SJSA1 (cell line): ENCODE data around the gene YJEFN3. TPM values are rescaled to one million over a fixed set of nuclear protein-coding genes. Genes with fewer than 3 reads are reported as not detected.

Experiments used
- DNase-seq, 2 experiments: peaks; one replicate each; pipeline ENCODE4 v3.0.0-alpha.2; 2015 to 2020; ENCODE audit warnings: low spot score in 2 of 2, low read depth in 1 of 2
- H3K27ac ChIP-seq: fragments of 250-450 bp; sonication (Bioruptor Pico); 2 replicates; pipeline ENCODE4 v1.5.1; 2020; ENCODE audit warnings: mild to moderate bottlenecking, moderate library complexity
- H3K27me3 ChIP-seq: fragments of 250-450 bp; sonication (Bioruptor Pico); replicated peaks from 2 replicates; pipeline ENCODE4 v1.5.1; 2020; ENCODE audit warnings: mild to moderate bottlenecking, moderate library complexity
- H3K36me3 ChIP-seq: fragments of 250-450 bp; sonication (Bioruptor Pico); 2 replicates; pipeline ENCODE4 v1.5.1; 2020; ENCODE audit warnings: mild to moderate bottlenecking
- H3K4me1 ChIP-seq: fragments of 250-450 bp; sonication (Bioruptor Pico); replicated peaks from 2 replicates; pipeline ENCODE4 v1.6.1; 2021; ENCODE audit warnings: mild to moderate bottlenecking
- H3K4me3 ChIP-seq: fragments of 250-450 bp; sonication (Bioruptor Pico); 2 replicates; pipeline ENCODE4 v1.5.1; 2020; ENCODE audit warnings: mild to moderate bottlenecking
- H3K9me3 ChIP-seq: fragments of 250-450 bp; sonication (Bioruptor Pico); replicated peaks from 2 replicates; pipeline ENCODE4 v1.5.1; 2020; ENCODE audit warnings: mild to moderate bottlenecking
- total RNA-seq: library from RNA; depleted of rRNA; stranded (reverse); fragments of >200 nt; shearing (Covaris generic); gene quantifications from 2 replicates; pipeline ENCODE4 v1.2.3, GENCODE V29; 2014

YJEFN3 gene
- total RNA-seq, 1 experiment from 2014 or later = 1.8 TPM

DNA sequence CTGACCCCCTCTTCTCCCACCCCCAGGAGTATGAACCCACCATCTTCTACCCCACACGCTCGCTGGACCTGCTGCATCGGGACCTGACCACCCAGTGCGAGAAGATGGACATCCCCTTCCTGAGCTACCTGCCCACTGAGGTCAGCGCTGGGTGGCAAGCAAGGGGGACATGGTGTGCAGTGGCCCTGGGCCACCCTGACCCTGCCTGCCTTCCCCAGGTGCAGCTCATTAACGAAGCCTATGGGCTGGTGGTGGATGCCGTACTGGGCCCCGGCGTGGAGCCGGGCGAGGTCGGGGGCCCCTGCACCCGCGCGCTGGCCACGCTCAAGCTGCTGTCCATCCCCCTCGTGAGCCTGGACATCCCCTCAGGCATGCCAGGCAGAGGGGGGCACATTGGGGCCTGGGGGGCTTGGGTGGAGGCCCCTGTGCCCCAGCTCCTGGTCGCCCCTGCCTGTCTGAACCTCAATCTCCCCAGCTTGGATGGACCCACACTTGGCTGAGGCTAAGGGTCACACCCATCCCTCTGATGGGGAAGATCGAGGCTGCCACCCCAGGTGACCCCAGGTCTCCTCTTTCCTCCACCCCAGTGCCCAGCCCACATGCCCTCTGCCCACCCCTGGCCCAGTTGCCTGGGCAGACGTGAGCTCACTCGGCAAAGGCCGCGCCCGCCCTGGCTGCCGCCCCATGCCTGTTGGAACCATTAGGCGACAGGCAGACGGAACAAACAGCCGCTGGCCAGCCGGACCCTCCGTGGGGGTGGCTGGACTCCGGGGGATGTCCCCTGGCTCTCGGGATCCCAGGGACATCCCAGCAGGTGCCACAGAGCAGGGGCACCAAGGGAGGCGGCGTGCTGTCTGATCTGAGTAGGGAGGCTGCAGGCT is 6.8 kb downstream of the YJEFN3 start:
- no peak overlapping the region for H3K4me3 ChIP-seq
- no peaks in the 10 kb centered on the region for H3K9me3 ChIP-seq
- peaks cover 9% of the 10 kb centered on the region for H3K4me1 ChIP-seq
- H3K36me3 ChIP-seq = peaks cover 5% of the 10 kb centered on the region; the same call in 1 of the 2 replicates
- H3K27me3 ChIP-seq = no peaks in the 10 kb centered on the region; the same call in 1 of the 2 replicates
- no peak overlapping the region for H3K27ac ChIP-seq
- no peak for DNase-seq

DNA sequence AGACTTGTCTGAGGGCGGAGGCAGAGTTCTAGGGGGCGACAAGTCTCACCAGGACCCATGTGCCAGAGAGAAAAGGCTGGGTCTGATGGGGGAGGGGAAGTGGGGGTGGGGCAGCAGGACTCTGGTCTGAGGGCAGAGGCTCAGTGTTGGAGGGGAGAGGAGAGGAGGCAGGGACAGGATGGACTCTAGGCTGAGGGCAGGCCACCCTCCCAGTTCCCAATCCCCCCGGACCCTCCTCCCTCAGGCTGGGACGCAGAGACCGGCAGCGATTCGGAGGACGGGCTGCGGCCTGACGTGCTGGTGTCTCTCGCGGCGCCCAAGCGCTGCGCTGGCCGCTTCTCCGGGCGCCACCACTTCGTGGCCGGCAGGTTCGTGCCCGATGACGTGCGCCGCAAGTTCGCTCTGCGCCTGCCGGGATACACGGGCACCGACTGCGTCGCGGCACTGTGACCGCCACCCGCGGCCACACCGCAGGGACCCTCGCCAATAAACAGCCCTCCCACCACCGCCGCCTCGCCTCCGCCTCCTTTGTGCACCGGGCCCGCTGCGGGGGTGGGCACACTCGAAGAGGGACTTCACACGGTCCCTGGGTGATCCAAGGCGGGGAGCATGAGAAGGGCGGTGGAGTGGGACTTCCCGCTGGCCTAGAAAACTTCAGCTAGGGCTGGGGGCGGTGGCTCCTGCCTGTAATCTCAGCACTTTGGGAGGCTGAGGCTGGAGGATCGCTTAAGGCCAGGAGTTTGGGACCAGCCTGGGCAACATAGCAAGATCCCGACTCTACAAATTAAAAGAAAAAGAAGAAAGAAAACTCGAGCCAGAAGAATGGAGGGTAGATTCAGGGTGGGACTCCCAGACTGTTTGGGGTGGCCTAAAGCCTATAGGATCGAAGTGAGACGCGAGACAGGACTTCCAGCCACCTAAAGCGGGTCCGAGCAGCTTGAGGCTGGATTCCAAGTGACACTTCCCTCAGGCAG is 8.7 kb downstream of the YJEFN3 start:
- Histone ChIP-seq H3K27me3 (no peaks in the 10 kb centered on the region; the same call in 1 of the 2 replicates), H3K36me3 (no peaks in the 10 kb centered on the region), H3K4me3 (no peak overlapping the region), H3K9me3 (no peaks in the 10 kb centered on the region; the same call in 1 of the 2 replicates), H3K27ac (no peak overlapping the region), H3K4me1 (peaks cover 4% of the 10 kb centered on the region)
- DNase-seq = no peak

DNA sequence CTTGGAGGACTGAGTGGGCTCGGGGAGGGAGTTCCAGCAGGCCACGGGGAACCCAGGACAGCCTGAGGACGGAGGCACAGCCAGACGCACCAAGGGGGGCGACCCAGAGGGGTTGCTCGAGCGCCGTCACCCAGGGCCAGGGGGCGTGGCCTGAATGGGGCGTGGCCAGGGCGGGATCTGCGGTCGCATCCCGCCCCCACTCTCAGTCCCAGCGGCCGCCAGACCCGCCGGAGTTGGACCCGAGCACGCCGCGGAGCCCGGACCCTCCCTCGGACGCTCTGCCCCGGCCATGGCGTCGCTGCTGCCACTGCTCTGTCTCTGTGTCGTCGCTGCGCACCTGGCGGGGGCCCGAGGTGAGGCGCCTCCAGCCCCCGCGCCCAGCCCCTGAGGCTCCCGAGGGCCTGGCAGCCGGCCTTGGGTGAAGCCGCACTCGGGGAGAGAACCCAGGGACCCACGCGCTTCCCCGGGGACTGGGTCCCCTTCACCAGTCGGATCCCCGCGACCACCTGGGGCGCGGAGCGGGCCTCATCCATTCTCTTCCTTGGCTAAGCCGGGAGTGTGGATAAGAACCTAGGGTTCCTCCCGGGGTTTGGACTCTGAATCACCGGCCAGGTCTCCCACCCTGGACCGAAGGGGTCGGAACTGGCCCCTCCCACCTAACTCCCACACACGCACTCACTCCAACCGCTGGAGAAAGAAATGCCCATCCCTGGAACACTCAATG is 9.5 kb downstream of the YJEFN3 start, which contains the start of gene CILP2:
TSS of gene CILP2 (plus strand) at position 205 of the 724 bp plus-strand sequence. CDS start at position 290, 85 bp downstream.
- Histone ChIP-seq H3K27ac (no peak within 1 kb of the TSS), H3K36me3 (no peaks in the 10 kb centered on the region), H3K4me3 (no peak within 1 kb of the TSS), H3K9me3 (no peaks in the 10 kb centered on the region; the same call in 1 of the 2 replicates), H3K27me3 (no peaks in the 10 kb centered on the region; the same call in 1 of the 2 replicates), H3K4me1 (peaks cover 3% of the 10 kb centered on the region; the same call in 1 of the 2 replicates)
- DNase-seq = no peak

DNA sequence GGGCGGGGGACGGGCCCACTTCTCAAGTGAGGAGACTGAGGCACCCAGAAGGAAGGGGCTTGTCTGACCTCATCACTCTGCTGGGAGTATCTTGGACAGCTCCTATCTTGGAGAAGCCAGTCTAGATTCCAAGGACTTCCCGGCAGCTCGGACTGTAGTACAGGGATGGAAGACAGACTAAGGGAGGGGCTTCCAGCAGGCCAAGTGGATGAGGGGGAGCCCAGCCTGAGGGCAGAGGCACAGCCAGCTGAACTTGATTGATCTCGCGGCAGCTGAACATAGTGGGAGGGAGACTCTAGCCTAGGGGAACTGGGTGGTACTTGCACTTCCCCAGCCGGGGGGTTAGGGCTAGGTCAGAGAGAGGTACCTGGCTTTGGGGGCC is 10.1 kb downstream of the YJEFN3 start:
- H3K36me3 ChIP-seq = no peaks in the 10 kb centered on the region
- peaks cover 3% of the 10 kb centered on the region; the same call in 1 of the 2 replicates for H3K4me1 ChIP-seq
- no peak for DNase-seq
- no peaks in the 10 kb centered on the region; the same call in 1 of the 2 replicates for H3K9me3 ChIP-seq
- H3K27ac ChIP-seq = no peak overlapping the region
- H3K27me3 ChIP-seq = no peaks in the 10 kb centered on the region; the same call in 1 of the 2 replicates
- H3K4me3 ChIP-seq = no peak overlapping the region

DNA sequence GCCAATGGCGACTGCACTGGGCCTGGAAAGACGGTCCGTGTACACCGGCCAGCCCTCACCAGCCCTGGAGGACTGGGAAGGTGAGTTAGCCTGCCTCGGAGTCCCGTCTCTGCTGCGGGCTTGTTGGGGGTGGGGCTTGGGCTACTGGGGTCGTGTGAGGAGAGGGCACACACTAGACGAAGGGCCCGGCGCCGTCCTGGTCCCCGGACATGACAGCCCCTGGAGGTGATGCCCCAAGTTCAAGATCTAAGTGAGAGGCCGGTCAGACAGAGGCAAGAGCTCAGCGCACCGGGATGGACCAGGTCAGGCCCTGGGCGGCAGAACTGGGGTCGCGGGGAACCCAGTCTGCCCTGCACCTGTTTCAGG is 11.0 kb downstream of the YJEFN3 start:
- DNase-seq = no peak
- Histone ChIP-seq H3K36me3 (no peaks in the 10 kb centered on the region), H3K9me3 (no peaks in the 10 kb centered on the region; the same call in 1 of the 2 replicates), H3K4me3 (no peak overlapping the region), H3K27me3 (no peaks in the 10 kb centered on the region; the same call in 1 of the 2 replicates), H3K27ac (no peak overlapping the region), H3K4me1 (peaks cover 3% of the 10 kb centered on the region; the same call in 1 of the 2 replicates)

DNA sequence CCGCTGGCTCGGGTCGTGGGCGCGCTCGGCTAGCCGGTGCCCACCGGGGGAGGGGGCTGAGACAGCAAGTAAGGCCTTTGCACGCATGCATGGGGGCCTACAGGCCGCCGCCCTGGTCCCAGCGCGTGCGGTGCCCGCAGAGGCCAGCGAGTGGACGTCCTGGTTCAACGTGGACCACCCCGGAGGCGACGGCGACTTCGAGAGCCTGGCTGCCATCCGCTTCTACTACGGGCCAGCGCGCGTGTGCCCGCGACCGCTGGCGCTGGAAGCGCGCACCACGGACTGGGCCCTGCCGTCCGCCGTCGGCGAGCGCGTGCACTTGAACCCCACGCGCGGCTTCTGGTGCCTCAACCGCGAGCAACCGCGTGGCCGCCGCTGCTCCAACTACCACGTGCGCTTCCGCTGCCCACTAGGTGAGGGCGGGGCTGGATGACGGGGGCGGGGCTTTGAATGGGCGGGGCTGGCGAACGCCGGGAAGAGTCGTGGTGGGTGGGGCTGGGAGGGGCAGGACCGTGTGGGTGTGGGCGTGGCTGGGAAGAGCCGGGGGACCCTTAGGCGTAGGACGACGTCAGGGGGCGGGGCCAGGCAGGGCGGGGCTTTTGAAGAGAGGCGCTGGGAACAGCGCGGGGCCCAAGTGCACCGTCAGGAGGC is 11.5 kb downstream of the YJEFN3 start:
- no peak for DNase-seq
- H3K27ac ChIP-seq = no peak overlapping the region
- H3K9me3 ChIP-seq = no peaks in the 10 kb centered on the region; the same call in 1 of the 2 replicates
- H3K27me3 ChIP-seq = no peaks in the 10 kb centered on the region; the same call in 1 of the 2 replicates
- no peaks in the 10 kb centered on the region for H3K36me3 ChIP-seq
- H3K4me3 ChIP-seq = no peak overlapping the region
- H3K4me1 ChIP-seq = peaks cover 3% of the 10 kb centered on the region; the same call in 1 of the 2 replicates

DNA sequence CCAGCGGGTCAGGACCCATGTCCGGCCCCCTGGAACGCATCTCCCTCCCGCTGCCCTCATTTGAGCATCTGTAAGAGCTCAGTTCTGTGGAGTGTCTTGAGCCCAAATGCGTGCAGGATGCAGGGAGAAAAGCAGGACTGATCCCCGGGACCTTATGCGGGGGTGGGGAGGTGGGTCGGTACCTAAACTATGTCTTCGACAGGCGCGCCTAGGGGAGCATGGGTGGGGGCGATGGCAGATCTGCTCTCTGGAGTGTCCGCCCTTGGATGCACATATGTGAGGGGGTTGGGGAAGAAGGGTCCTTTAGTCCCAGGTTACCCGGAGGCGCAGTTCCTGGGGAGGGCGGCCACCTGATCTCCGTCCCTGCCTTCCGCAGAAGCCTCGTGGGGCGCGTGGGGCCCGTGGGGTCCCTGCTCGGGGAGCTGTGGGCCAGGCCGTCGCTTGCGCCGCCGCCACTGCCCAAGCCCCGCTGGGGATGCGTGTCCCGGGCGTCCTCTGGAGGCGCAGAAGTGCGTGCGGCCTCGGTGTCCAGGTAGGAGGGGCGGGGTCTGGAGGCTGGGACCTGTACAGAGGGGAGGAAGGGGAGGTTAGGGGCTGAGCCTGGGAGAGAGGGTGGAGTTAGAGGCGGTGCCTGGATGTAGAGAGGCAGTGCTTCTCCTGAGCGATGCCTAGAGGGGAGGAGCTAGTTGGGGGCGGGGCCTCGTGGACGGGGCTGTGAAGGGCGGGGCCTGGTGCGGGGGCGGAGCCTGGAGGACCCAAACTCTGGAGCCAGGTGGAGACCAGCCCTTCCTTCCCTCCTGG is 12.2 kb downstream of the YJEFN3 start:
- Histone ChIP-seq H3K36me3 (no peaks in the 10 kb centered on the region), H3K4me3 (no peak overlapping the region), H3K27me3 (no peaks in the 10 kb centered on the region; the same call in 1 of the 2 replicates), H3K27ac (no peak overlapping the region), H3K9me3 (no peaks in the 10 kb centered on the region; the same call in 1 of the 2 replicates), H3K4me1 (peaks cover 3% of the 10 kb centered on the region; the same call in 1 of the 2 replicates)
- no peak for DNase-seq

DNA sequence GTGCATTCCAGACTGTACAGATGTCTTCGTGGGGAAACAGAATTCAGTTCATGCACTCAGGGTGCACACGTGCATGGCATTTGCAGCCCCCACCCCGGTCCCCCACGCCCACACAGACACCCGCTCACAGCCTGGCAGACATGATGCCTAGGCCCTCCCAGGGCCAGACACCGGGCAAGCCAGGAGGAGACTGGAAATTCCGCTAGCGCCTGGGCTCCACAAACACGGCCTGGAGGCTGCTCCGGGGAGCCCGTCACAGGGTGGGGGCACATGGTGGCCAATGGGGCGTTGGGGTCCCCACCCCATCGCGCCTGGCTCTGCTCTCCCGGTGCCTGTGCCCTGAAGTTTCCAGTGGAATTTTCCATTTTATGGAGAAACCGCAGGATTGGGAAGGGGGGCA is 12.9 kb downstream of the YJEFN3 start:
- H3K36me3 ChIP-seq = no peaks in the 10 kb centered on the region
- no peak overlapping the region for H3K27ac ChIP-seq
- H3K4me3 ChIP-seq = no peak overlapping the region
- no peak for DNase-seq
- H3K27me3 ChIP-seq = no peaks in the 10 kb centered on the region; the same call in 1 of the 2 replicates
- H3K4me1 ChIP-seq = peaks cover 3% of the 10 kb centered on the region; the same call in 1 of the 2 replicates
- H3K9me3 ChIP-seq = no peaks in the 10 kb centered on the region; the same call in 1 of the 2 replicates

DNA sequence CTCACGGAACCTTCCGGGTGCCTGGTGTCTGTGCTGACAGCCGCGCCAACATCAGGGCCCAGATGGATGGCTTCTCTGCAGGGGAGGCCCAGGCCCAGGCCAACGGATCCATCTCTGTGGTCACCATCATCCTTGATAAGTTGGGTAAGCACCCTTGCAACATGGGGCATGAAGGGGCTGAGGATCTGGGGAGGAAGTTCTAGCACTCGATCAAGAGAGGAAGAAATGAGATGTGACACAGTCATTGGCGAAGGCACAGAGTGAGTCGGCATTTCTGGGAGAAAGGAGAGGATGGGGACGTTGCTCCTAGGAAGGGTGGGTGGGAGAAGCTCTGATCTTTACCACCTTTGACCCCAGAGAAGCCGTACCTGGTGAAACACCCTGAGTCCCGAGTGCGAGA is 13.8 kb downstream of the YJEFN3 start:
- H3K27ac ChIP-seq = no peak overlapping the region
- no peak overlapping the region for H3K4me3 ChIP-seq
- no peaks in the 10 kb centered on the region; the same call in 1 of the 2 replicates for H3K9me3 ChIP-seq
- no peaks in the 10 kb centered on the region for H3K36me3 ChIP-seq
- no peaks in the 10 kb centered on the region; the same call in 1 of the 2 replicates for H3K27me3 ChIP-seq
- DNase-seq = no peak
- peaks cover 3% of the 10 kb centered on the region; the same call in 1 of the 2 replicates for H3K4me1 ChIP-seq

DNA sequence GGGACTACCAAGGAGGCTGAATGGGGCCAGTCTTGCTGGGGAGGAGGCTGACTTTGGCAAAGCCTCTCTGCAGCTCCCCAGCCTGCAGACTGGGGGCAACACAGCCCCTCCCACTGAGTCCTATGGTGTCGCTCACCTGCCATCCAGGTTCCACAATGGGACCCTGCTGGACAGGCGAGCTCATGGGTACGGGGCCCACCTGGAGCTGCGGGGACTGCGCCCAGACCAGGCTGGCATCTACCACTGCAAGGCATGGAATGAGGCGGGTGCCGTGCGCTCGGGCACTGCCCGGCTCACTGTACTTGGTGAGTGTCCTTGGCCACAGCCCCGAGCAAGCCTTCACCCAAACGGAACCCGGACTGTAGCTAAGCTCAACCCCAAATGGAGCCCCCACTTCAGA is 14.4 kb downstream of the YJEFN3 start:
- Histone ChIP-seq H3K36me3 (no peaks in the 10 kb centered on the region), H3K9me3 (no peaks in the 10 kb centered on the region; the same call in 1 of the 2 replicates), H3K27me3 (no peaks in the 10 kb centered on the region; the same call in 1 of the 2 replicates), H3K27ac (no peak overlapping the region), H3K4me3 (no peak overlapping the region), H3K4me1 (peaks cover 2% of the 10 kb centered on the region; the same call in 1 of the 2 replicates)
- no peak for DNase-seq

DNA sequence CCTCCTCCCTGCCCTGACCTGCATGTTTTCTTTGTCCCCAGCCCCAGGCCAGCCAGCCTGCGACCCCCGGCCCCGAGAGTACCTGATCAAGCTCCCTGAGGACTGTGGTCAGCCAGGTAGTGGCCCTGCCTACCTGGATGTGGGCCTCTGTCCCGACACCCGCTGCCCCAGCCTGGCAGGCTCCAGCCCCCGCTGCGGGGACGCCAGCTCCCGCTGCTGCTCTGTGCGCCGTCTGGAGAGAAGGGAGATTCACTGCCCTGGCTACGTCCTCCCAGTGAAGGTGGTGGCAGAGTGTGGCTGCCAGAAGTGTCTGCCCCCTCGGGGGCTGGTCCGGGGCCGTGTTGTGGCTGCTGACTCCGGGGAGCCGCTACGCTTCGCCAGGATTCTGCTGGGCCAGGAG is 14.9 kb downstream of the YJEFN3 start:
- no peaks in the 10 kb centered on the region; the same call in 1 of the 2 replicates for H3K9me3 ChIP-seq
- no peak for DNase-seq
- H3K4me1 ChIP-seq = no peaks in the 10 kb centered on the region; the same call in 1 of the 2 replicates
- H3K27me3 ChIP-seq = no peaks in the 10 kb centered on the region
- H3K36me3 ChIP-seq = no peaks in the 10 kb centered on the region
- no peak overlapping the region for H3K27ac ChIP-seq
- H3K4me3 ChIP-seq = no peak overlapping the region
